Gastroesophageal sphincter (tissue), 3 donors: ENCODE data around the gene IGSF10.

Experiments used
- EP300 ChIP-seq: sonication (generic); formaldehyde crosslinking; IDR thresholded peaks from one replicate; pipeline ENCODE4 v1.6.1; 2017; ENCODE audit warnings: antibody characterized with exemption, mild to moderate bottlenecking
- POLR2A ChIP-seq, 2 donors: fragments of 450-650 bp; IDR thresholded peaks; one replicate each; pipeline ENCODE4 v1.6.1; 2017; ENCODE audit warnings: antibody characterized with exemption in 2 of 2, mild to moderate bottlenecking in 2 of 2, moderate library complexity in 1 of 2
- TF ChIP-seq, protein P1 (sequence below), 4 experiments: fragments of 200-600 bp in 2 of 4; fragments of 450-650 bp in 2 of 4; sonication (generic) in 1 of 4; IDR thresholded peaks; one replicate each; pipeline ENCODE4 v1.5.1; 2017 to 2019; ENCODE audit warnings: antibody characterized with exemption in 4 of 4, mild to moderate bottlenecking in 2 of 4, moderate library complexity in 2 of 4

DNA sequence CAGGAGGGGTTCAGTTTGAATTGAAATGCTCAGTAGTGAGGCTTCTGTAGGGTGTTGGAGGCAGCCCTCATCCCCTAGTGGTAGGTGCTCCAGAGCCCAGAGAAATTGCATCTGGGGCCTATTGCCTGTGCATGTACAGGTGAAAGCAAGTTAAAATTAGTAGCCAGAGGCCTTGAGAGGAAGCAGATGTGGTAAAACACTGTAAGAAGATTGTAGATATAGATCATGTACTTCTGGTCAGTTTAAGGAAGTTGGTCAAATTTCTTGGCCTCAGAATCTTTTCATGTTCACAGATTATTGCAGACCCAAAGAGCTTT, 34.6 kb downstream of the IGSF10 start:
- TF ChIP-seq POLR2A (IDR thresholded peaks at IDR 0.05) (no peak), EP300 (no peak)
- TF ChIP-seq, protein P1, sequence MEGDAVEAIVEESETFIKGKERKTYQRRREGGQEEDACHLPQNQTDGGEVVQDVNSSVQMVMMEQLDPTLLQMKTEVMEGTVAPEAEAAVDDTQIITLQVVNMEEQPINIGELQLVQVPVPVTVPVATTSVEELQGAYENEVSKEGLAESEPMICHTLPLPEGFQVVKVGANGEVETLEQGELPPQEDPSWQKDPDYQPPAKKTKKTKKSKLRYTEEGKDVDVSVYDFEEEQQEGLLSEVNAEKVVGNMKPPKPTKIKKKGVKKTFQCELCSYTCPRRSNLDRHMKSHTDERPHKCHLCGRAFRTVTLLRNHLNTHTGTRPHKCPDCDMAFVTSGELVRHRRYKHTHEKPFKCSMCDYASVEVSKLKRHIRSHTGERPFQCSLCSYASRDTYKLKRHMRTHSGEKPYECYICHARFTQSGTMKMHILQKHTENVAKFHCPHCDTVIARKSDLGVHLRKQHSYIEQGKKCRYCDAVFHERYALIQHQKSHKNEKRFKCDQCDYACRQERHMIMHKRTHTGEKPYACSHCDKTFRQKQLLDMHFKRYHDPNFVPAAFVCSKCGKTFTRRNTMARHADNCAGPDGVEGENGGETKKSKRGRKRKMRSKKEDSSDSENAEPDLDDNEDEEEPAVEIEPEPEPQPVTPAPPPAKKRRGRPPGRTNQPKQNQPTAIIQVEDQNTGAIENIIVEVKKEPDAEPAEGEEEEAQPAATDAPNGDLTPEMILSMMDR (IDR thresholded peaks at IDR 0.05): no peak
